ENCODE results near the gene SGSM2.

DNA sequence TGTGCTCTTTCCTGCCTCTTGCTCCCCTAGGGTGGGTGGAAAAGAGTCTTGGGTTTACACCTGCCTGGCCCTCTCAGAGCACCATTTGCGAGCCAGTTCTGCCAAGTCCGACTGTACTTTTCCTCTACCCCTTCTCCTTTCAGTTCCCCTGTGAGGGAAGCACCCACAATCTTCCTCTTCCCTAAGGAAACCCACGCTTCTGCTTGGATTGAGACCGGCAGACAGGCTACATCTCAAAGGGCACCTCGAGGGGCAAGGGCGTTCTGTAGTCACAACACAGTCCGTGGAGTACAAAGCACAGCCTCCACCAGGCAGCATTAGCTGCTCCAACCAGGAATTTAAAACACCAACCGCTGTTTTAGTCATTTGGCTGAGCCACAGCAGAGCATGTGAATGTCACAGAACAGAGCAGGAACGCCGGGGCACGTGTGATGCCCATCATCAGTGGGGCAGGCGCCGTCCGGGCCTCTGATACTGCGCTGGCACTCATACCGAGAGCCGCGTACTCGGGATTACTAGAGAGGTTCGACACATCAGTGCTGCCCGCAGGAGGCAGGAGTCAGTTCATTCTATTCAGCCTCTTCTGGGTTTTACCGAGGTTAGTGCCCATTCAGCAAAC, 77.3 kb downstream of the SGSM2 start:
- TF ChIP-seq, protein P1, sequence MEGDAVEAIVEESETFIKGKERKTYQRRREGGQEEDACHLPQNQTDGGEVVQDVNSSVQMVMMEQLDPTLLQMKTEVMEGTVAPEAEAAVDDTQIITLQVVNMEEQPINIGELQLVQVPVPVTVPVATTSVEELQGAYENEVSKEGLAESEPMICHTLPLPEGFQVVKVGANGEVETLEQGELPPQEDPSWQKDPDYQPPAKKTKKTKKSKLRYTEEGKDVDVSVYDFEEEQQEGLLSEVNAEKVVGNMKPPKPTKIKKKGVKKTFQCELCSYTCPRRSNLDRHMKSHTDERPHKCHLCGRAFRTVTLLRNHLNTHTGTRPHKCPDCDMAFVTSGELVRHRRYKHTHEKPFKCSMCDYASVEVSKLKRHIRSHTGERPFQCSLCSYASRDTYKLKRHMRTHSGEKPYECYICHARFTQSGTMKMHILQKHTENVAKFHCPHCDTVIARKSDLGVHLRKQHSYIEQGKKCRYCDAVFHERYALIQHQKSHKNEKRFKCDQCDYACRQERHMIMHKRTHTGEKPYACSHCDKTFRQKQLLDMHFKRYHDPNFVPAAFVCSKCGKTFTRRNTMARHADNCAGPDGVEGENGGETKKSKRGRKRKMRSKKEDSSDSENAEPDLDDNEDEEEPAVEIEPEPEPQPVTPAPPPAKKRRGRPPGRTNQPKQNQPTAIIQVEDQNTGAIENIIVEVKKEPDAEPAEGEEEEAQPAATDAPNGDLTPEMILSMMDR (IDR thresholded peaks at IDR 0.05; ENCODE audit: control extremely low read depth in 1 of 3, insufficient read depth in 1 of 3, low read depth in 1 of 3, low read length in 3 of 3) = no peak
- no peak for TF ChIP-seq BRCA1 (IDR thresholded peaks at IDR 0.05; ENCODE audit: low read depth, low read length)
- no peak for TF ChIP-seq RNF2 (IDR thresholded peaks at IDR 0.05; ENCODE audit: borderline replicate concordance, low read depth, low read length, missing control alignments, poor library complexity, severe bottlenecking)
- TF ChIP-seq KDM5A (IDR thresholded peaks at IDR 0.05; ENCODE audit: low read length) = no peak
- TF ChIP-seq, protein P2, sequence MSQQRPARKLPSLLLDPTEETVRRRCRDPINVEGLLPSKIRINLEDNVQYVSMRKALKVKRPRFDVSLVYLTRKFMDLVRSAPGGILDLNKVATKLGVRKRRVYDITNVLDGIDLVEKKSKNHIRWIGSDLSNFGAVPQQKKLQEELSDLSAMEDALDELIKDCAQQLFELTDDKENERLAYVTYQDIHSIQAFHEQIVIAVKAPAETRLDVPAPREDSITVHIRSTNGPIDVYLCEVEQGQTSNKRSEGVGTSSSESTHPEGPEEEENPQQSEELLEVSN (IDR thresholded peaks at IDR 0.05) = no peak
- no peak for TF ChIP-seq TBP (IDR thresholded peaks at IDR 0.05; ENCODE audit: low read depth, low read length)
- no peak for TF ChIP-seq CHD2 (IDR thresholded peaks at IDR 0.05; ENCODE audit: low read length)
- no peak for TF ChIP-seq GABPA (IDR thresholded peaks at IDR 0.05; ENCODE audit: borderline replicate concordance, insufficient read depth, low read length)
- TF ChIP-seq POLR2AphosphoS5 (IDR thresholded peaks at IDR 0.05; ENCODE audit: low read depth, low read length) = no peak; the same call in 1 of the 2 replicates
- TF ChIP-seq CREB1 (IDR thresholded peaks at IDR 0.05) = no peak
- no peak for TF ChIP-seq EZH2 (IDR thresholded peaks at IDR 0.05; ENCODE audit: low read depth, low read length, severe bottlenecking)

Data from H1 (cell line).